GM19455 (cell line): ENCODE results near the gene YEATS2.
"Not testable (repeated sequence)": the region's sequence is repeated elsewhere in the genome, so short reads cannot be mapped to it uniquely, and the experiment has no call there.

Experiments
- ATAC-seq: cut with Tn5 transposase; IDR thresholded peaks from one replicate; pipeline ENCODE4 v1.9.1; 2021; ENCODE audit not compliant: unreplicated experiment

Gene YEATS2

DNA sequence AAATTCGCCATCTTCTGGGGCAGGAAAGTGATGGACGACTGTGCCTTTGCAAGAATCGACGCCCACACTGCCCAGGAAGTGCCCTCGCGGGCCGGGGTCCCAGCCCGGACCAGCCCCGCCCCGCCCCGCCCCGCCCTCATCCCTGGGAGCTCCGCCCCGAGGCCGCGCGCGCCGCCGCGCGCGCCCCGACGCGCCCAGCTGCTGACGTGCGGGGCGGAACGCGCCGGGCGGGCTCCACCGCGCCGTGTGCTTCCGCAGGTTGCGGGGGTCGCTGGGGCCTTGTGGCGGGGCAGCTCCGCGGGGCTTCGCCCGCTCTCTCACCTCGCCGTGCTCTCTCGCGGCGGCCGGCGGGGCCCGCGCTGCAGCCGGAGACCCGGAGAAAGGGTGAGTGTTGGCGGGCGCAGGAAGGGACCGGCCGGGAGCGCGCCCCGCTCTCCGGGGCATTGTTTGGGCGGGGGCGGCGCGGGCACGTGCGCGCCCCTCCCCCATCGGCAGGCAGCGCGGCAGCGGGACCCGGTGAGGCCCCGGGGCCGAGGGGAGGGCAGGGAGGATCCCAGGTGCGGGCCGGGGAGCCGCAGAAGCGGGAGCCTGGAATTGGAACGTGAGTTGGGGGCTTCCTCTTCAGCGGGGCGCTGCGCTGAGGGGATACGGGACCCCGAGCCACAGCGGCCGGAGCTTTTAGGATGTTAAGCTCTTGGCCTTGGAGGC, at the start of gene YEATS2:
Gene YEATS2 (plus strand): TSS at position 188 of the 708 bp plus-strand sequence. CDS start 17,366 bp downstream, outside the sequence.
- peak; percentile 70 for ATAC-seq

DNA sequence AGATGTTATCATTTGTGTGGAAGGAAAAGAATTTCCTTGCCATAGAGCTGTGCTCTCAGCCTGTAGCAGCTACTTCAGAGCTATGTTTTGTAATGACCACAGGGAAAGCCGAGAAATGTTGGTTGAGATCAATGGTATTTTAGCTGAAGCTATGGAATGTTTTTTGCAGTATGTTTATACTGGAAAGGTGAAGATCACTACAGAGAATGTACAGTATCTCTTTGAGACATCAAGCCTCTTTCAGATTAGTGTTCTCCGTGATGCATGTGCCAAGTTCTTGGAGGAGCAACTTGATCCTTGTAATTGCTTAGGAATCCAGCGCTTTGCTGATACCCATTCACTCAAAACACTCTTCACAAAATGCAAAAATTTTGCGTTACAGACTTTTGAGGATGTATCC, 47.0 kb upstream of the YEATS2 start:
- ATAC-seq, result no peak

DNA sequence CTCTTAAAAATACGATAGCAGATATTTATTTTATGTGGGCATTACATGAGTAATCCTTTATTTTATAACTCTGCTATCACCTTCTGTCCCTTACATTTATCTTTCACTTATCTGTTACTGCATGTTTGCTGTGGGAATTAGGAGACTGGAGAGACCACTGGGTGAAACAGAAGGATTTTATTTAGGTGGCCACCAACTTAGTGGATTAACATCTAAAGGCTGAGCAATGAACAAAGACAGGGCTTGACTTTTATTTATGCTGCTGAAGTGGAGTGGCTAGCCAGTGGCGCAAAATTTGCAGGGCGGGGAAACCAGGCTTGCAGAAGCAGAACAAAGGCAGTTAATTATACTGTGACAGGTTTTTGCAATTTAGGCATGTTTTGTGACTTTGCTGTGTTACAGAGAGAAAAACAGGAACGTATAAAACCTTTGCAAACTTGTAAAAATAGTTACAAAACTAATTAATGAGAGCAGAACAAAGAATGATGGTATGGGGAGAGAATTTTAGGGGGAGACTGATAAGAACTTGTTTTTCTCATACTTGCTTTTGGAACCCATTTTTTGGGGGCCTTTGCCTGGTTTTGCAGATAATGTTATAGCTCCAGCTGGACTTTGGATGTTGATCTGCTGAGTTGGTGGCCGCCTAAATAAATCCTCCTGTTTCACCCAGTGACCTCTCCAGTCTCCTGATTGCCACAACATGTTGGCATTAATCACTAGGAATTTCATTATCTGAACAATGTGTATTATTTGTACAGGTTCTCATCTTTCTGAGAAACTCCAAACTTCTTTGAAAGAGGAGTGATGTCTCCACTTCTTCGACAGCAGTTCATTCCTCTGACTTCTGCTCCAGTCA, 44.2 kb upstream of the YEATS2 start:
- no peak for ATAC-seq

DNA sequence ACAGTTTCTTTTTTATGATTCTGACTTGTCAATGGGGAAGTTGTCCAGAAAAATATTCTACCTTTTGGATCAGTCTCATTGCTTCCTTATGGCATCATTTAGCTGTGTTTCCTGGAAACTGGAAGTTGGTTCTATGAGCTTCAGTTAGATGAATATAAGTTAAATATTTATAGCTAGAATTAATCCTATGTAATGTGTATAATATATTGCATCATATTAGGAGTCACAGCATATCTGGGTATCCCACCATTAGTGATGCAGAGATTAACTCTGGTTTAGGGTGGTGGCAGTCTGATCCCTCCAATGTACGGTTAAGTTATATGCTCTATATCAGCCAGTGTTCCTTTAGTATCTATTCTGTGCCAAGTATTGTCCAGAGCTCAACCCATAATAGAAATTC, 42.9 kb upstream of the YEATS2 start:
- no peak for ATAC-seq

DNA sequence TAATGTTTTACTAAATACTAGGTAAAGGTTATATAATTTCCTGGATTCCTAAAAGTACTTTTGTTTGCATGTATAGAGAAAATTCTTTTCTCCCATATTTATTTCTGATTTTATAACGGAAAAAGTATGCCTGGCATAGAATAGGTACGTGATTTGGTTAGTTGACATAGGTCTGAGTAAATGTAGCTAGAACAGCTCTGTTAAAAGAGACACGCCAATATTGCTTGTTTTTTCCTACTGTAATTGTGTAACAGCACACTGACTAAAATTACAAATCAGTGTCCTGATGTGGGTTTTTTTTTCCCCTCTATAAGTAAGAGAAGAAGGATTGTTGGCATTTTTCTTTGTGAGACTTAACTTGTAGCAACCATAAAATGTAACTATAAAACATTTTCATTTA, 35.5 kb upstream of the YEATS2 start:
- no peak for ATAC-seq

DNA sequence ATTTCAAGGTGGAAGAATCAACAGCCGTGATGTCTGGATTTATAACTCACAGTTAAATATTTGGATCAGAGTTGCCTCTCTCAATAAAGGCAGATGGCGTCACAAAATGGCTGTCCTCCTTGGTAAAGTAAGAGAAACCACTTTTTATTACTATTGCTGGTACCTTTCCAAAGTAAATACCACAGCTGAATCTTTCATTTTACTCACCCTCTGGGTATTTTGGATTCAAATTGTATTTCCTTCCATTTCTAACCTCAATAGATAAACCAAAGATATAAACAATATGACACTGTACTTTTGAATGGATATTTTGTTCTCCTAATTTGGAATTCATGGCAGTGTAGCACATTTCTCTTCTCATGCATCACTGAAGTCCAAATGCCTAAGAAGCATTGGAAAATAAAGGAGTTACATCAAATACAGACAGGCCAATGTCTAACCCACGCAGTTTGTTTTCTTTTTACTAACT, 32.6 kb upstream of the YEATS2 start:
- ATAC-seq, result no peak

DNA sequence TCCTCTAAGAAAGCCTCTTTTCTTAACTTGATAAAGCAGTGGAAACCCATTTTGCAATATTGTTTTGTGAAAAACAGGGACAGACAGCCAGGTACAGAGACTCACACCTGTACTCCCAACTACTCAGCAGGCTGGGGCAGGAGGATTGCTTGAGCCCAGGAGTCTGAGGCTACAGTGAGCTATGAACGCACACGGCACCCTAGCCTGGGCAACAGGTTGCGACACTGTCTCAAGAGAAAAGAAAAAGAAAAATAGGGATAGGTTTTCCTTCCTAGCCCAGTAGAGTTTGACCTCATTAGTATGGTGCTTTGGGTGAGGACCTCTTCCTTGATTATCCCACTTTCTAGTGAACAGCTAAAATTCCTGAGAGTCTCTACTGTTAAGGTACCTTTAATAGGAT, 17.5 kb upstream of the YEATS2 start:
- no peak for ATAC-seq

DNA sequence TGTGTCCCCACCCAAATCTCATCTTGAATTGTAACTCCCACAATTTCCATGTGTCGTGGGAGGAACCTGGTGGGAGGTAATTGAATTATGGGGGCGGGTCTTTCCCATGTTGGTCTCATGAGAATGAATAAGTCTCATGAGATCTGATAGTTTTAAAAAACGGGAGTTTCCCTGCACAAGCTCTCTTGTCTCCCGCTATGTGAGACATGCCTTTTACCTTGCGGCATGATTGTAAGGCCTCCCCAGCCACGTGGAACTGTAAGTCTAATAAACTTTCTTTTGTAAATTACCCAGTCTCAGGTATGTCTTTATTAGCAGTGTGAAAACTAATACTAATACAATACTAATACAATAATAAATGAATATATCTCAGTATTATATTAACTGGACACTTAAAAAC, 9.9 kb upstream of the YEATS2 start:
- ATAC-seq, result no peak

DNA sequence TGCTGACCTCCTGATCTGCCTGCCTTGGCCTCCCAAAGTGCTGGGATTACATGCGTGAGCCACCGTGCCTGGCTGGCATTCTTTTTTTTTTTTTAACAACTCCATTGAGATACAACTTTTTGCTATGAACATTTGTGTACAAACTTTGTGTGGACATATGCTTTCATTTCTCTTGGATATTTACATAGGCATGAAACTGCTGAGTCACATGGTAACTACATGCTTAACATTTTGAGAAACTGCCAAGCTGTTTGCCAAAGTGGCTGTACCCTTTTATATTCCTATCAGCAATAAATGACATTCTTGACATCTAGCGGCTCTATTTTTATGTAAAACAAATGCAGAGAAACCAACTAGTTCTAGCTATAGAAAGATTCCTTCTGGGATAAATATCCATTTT, 8.7 kb upstream of the YEATS2 start:
- no peak for ATAC-seq

DNA sequence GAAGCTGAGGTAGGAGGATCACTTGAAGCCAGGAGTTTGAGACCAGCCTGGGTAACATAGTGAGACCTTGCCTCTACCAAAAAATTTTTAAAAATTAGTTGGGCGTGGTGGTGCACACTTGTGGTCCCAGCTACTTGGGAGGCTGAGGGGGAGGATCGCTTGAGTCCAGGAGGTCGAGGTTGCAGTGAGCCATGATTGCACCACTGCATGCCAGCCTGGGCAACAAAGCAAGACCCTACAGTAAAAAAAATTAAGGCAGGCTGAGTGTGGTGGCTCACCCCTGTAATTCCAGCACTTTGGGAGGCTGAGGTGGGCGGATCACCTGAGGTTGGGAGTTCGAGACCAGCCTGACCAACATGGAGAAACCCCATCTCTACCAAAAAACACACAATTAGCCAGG, 8.0 kb upstream of the YEATS2 start:
- not testable (repeated sequence) for ATAC-seq

DNA sequence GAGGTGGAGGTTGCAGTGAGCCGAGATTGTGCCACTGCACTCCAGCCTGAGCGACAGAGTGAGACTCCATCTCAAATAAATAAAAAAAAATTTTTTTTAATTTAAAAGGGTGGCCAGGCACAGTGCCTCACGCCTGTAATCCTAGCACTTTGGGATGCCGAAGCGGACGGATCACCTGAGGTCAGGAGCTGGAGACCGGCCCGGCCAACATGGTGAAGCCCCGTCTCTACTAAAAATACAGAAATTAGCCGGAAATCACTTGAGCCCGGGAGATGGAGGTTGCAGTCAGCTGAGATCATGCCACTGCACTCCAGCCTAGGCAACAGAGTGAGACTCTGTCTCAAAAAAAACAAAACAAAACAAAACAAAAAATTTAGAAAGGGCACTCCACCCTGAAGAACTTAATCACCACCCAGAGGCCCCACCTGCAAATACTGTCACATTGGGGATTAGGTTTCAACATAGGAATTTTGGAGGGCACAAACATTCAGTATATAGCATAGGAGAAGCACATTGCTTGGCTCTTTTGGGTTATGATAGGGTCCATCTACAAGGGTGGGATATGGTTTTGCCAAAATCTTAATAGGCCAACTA, 7.1 kb upstream of the YEATS2 start:
- no peak for ATAC-seq

DNA sequence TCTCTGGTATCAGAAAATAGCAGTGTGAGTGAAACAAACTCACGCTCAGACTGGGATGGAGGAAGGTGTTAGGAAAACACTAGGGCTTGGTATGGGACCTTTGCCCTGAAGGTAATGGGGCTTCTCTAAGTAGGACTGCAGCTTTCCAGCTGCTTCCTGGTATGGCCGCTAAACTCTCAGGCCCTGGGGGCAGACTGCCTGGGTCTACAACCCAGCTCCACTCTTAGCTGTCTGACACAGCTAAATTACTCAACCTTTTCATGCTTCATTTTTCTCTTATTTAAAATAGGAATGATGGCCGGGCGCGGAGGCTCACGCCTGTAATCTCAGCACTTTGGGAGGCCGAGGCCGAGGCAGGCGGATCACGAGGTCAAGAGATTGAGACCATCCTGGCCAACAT, 5.2 kb upstream of the YEATS2 start:
- ATAC-seq, result no peak

DNA sequence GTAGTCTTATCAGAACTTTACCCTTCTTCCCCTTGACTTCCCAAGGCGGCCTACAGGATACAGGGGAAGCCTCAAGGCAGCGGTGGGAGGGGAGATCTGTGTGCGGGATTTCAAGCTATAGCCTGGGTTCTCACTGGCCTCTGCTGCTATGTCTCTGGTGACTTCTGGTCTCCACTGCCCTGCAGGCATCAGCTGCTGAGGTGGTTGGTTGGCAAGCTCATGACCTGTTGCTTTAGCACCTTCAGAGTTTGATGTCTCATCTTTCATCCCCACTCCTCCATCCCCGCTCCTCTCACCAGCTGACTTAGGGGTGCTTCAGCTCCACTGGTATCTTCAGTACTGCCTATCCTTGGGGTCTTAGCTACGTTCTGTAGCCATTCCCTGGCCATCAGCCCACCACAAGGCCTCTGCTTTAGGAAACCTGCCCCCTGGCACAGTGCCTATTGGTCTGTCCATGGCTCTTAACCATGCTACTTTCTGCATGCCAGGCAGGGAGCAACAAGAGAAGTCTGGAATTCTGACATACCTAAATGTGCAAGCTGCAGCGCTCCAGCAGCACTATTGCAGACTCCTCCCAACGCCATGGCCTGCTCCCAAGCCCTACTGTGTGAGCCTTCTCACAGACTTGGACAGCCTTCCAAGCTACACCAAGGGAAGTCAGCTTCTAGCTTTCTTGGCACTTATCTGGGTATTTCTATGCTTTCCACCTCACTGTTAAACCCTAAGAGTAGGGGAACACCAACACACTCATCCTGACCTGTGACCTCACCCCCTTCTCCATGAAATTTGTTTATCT, 1.8 kb upstream of the YEATS2 start:
- no peak for ATAC-seq

DNA sequence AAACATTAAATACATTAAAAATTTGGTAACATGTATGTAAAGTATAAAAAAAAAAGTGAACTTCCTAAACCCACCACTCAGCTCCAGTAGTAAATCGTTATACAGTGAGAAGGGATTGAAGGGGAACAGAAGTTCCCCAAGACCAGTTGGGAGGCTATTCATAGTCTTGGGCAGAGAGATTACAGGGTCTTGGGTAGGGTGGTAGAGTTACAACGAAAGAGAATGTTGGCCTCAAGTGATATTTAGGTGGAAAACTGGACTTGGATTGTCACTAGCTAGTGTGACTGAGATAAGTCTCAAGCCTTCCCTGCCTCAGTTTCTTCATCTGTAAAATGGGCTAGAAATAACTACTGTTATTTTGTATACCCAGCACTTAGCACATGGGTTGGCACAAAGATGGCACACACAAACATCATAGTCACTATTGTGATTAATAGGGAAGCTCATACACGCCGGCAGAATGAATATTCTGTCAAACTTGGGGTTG, 431 bp upstream of the YEATS2 start:
- no peak for ATAC-seq

DNA sequence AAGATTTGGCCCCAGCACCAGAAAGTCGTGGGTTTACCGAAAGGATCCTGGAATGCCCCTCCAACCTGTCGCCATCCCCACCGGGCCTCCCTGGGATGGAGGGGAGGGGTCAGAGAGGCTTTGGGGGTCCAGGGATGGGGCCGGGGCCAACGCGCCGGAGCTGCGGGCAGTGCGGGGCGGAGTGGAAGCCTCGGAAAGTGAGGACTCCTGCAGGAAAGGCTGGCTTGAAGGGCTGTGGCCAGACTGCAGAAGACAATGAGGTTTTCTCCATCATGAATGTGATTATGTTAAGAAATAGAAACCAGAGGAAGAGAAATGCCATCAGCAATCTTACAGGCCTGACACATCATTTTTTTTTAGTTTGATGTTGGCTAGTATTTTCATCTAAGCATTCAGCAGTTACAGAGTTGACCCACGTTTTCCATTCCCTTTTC, 738 bp downstream of the YEATS2 start:
- peak; percentile 29 for ATAC-seq

DNA sequence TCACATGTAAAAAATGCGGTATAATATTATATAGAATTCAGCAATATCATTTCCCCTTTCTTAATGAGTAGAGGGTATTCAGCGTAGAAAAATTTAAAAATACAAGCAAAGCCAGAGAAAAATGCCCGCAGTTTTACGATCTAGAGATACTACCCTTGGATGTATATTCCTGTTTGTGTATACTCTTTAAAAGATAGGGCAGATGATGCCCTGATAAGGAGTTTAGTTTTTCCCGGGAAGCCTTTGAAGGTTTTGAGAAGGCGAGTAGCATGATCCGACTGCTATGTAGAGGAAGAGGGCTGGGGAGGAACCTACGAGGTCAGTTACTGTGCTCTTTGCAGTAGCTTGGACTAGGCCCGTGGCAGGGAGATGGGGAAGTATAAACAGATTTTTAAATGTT, 1.2 kb downstream of the YEATS2 start:
- no peak for ATAC-seq

DNA sequence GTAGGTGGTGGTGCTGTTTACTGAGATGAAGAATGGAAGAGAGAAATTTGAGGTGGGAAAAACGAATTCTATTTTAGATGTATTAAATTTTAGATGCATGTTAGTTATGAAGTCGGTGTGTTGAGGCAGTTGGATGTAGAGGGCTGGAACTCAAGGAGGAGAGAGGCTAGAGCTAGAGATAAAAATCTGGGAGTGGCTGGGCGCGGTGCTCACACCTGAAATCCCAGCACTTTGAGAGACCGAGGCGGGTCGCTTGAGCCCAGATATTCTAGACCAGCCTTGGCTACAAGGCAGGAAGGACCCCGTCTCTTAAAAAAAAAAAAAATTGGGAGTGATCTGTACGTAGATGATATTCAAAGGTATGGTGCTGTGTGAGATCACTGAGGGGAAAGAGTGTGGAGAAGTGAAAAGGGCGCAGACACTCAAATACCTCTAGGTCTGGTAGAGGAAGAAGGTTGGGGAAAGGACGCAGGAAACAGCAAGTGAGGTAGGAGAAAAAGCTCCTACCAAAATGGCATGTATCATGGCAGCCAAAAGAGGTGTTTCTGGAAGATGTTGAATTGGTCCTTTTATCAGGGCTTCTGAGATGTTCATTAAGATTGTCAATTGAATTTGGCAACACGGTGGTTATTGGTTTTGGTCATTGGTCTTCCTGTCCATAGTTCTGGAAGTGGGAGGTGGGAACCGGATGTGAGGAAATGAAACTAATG, 1.8 kb downstream of the YEATS2 start:
- no peak for ATAC-seq

DNA sequence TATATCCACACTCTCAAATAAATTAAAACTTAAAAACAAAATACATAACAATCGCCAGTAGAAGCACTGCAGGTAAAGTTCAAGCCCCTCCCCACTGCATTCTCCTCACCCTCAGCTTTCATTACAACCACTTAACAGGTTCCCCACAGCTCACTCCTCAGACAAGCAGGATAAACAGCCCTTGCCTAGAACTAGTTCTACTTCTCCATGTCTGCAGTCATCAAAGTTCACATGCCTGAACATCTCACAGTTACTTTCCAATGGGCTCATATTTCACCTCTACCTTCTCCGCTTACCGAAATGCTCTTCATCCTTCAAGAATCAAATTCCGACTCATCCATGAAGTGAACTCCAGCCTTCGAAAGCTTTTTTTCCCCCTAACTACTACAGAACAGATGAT, 4.1 kb downstream of the YEATS2 start:
- no peak for ATAC-seq

DNA sequence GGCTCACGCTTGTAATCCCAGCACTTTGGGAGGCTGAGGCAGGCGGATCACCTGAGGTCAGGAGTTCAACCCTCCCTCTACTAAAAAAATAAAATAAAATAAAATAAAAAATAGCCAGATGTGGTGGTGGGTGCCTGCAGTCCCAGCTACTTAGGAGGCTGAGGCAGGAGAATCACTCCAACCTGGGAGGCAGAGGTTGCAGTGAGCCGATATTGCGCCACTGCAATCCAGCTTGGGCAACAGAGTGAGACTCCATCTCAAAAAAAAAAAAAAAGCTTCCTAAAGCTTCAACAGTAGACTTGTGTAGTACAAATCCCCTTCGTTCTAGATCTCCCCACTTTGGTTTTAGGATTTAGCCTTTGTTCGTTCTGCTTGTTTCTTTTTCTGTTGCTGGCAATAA, 6.3 kb downstream of the YEATS2 start:
- not testable (repeated sequence) for ATAC-seq

DNA sequence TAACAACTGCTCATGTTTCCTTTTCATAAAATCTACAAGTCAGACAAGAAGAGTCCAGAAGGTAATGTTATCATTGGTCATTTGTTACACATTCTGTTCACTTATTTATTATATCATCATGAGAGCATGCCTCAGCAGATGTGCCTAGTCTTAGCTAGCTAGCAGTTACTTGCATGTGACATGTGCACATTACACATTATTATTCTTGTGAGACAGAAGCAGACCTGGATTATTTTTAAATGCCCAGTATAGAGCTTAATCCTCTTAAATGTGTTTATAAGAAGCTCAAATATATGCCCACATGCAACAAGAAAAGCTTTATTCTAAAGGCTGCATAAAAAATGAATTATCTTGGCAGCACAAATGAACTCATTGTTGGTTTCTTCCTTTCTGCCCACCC, 12.6 kb downstream of the YEATS2 start:
- ATAC-seq, result no peak
